Smooth muscle cell (in vitro differentiated cells): ENCODE measurements around the gene ALDH1A3. TPM values are rescaled to one million over a fixed set of nuclear protein-coding genes. Genes with fewer than 3 reads are reported as not detected.

ENCODE experiments used
- DNase-seq: peaks from one replicate; lab custom pipeline; 2025; ENCODE audit not compliant: unreplicated experiment; lab: John Stamatoyannopoulos, UW
- H2AFZ ChIP-seq: fragments of 200-600 bp; sonication (generic); 2 replicates; pipeline ENCODE4 v1.6.0; 2016; ENCODE audit warnings: antibody characterized with exemption, low read depth, mild to moderate bottlenecking
- H3F3A ChIP-seq: fragments of 200-600 bp; sonication (generic); 2 replicates; pipeline ENCODE4 v1.6.0; 2017; ENCODE audit warnings: antibody characterized with exemption, low read depth
- H3K27ac ChIP-seq: fragments of 200-600 bp; sonication (generic); 2 replicates; pipeline ENCODE4 v1.5.1; 2016; ENCODE audit warnings: low read depth, mild to moderate bottlenecking
- H3K27me3 ChIP-seq: fragments of 200-600 bp; sonication (generic); 2 replicates; pipeline ENCODE4 v1.6.1; 2016; ENCODE audit warnings: low read depth, mild to moderate bottlenecking
- H3K36me3 ChIP-seq: fragments of 200-600 bp; sonication (generic); 2 replicates; pipeline ENCODE4 v1.5.1; 2016; ENCODE audit warnings: low read depth
- H3K4me1 ChIP-seq: fragments of 200-600 bp; sonication (generic); 2 replicates; pipeline ENCODE4 v1.5.1; 2016; ENCODE audit warnings: low read depth
- H3K4me2 ChIP-seq: fragments of 200-600 bp; sonication (generic); 2 replicates; pipeline ENCODE4 v1.6.0; 2016; ENCODE audit warnings: mild to moderate bottlenecking
- H3K4me3 ChIP-seq: fragments of 200-600 bp; sonication (generic); 2 replicates; pipeline ENCODE4 v1.5.1; 2016; ENCODE audit warnings: mild to moderate bottlenecking
- H3K79me2 ChIP-seq: fragments of 200-600 bp; sonication (generic); 2 replicates; pipeline ENCODE4 v1.6.0; 2016; ENCODE audit warnings: low read depth, mild to moderate bottlenecking
- H3K9ac ChIP-seq: fragments of 200-600 bp; sonication (generic); 2 replicates; pipeline ENCODE4 v1.6.0; 2016; ENCODE audit warnings: low read depth
- H3K9me3 ChIP-seq: fragments of 200-600 bp; sonication (generic); replicated peaks from 2 replicates; pipeline ENCODE4 v1.5.1; 2016; ENCODE audit warnings: low read depth
- H4K20me1 ChIP-seq: fragments of 200-600 bp; sonication (generic); 2 replicates; pipeline ENCODE4 v1.6.0; 2016; ENCODE audit warnings: low read depth
- WGBS: methylation state at CpG from one replicate; pipeline ENCODE4 v1.1.7; 2016; ENCODE audit warnings: low lambda C conversion rate; 5-methylcytosine and 5-hydroxymethylcytosine counted together
- polyA plus RNA-seq: library from polyadenylated mRNA; unstranded; fragments of >200 nt; fragmentation: Nextera tagmentation; extraction: Ambion mirVana; gene quantifications from 2 replicates; pipeline ENCODE4 v1.2.1, GENCODE V29; 2016
- total RNA-seq: library from RNA; depleted of rRNA; stranded (reverse); fragments of >200 nt; gene quantifications from 2 replicates; pipeline ENCODE4 v1.2.3, GENCODE V29; 2014
- TF ChIP-seq, protein P1 (sequence below): fragments of 200-600 bp; sonication (generic); IDR thresholded peaks from 2 replicates; pipeline ENCODE4 v1.5.1; 2017; ENCODE audit warnings: borderline replicate concordance, mild to moderate bottlenecking, antibody characterized with exemption; ENCODE audit not compliant: insufficient read depth, poor library complexity, severe bottlenecking

The ALDH1A3 gene
- total and polyA plus RNA-seq, 2 experiments from 2014 or later: 1.3 to 1.6 TPM

DNA sequence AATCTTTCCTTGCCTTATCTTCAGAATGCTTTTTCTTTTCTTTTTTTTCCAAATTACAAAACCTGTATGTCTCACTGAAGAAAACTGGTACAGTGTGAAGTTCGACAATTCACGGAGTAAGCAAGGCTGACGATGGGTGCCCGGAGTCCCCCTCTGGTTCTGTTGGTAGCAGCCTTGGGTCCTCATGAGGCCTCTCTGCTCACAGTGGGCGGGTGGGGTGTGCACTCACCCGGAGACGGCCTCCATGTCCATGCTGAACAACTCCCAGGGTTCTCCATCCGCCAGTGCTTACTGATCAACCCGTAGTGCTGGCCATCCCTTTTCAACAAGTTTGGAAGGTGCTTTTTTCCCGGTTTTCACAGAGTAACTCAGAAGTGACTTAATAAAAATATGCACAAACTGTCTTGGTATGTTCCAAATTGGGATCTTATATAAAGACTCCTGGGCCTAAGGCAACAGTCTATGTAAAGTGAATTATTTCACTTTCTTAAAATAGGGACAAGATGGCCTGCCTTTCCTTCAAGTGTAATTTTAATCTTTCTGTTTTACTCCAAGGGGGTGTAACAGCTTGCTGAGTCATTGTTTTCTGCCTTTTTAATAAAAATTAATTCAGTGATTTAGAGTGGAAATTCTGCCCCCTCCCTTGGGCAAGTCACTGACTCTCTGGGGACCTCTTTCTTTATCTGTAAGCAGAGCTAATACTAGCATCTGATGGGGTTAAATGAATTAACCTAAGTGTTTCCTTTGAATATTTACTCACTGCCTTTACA, 63.2 kb downstream of the ALDH1A3 start:
- Histone ChIP-seq H4K20me1 (no peaks in the 10 kb centered on the region), H3K27ac (no peak overlapping the region), H2AFZ (no peak overlapping the region), H3K79me2 (no peaks in the 10 kb centered on the region), H3K27me3 (no peaks in the 10 kb centered on the region), H3K4me3 (no peak overlapping the region), H3K4me2 (no peak overlapping the region), H3K9me3 (no peaks in the 10 kb centered on the region), H3K9ac (no peak overlapping the region), H3K4me1 (no peaks in the 10 kb centered on the region), H3K36me3 (no peaks in the 10 kb centered on the region), H3F3A (no peaks in the 10 kb centered on the region)
- no peak for DNase-seq
- TF ChIP-seq, protein P1, sequence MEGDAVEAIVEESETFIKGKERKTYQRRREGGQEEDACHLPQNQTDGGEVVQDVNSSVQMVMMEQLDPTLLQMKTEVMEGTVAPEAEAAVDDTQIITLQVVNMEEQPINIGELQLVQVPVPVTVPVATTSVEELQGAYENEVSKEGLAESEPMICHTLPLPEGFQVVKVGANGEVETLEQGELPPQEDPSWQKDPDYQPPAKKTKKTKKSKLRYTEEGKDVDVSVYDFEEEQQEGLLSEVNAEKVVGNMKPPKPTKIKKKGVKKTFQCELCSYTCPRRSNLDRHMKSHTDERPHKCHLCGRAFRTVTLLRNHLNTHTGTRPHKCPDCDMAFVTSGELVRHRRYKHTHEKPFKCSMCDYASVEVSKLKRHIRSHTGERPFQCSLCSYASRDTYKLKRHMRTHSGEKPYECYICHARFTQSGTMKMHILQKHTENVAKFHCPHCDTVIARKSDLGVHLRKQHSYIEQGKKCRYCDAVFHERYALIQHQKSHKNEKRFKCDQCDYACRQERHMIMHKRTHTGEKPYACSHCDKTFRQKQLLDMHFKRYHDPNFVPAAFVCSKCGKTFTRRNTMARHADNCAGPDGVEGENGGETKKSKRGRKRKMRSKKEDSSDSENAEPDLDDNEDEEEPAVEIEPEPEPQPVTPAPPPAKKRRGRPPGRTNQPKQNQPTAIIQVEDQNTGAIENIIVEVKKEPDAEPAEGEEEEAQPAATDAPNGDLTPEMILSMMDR: no peak
- 93% methylated on average over 10 of the region's 10 CpGs for WGBS

- Histone ChIP-seq H3K27ac (no peak overlapping the region), H3K36me3 (no peaks in the 10 kb centered on the region), H3K27me3 (no peaks in the 10 kb centered on the region), H3K4me2 (no peak overlapping the region), H3K9me3 (no peaks in the 10 kb centered on the region), H4K20me1 (no peaks in the 10 kb centered on the region), H3K4me3 (no peak overlapping the region), H2AFZ (no peak overlapping the region), H3K4me1 (no peaks in the 10 kb centered on the region), H3F3A (no peaks in the 10 kb centered on the region), H3K79me2 (no peaks in the 10 kb centered on the region), H3K9ac (no peak overlapping the region)
- DNase-seq: no peak
- WGBS: 84% methylated on average over 7 of the region's 7 CpGs
- TF ChIP-seq, protein P1: no peak
Observed at GRCh38 chr15:100944244-100944895, 64.7 kb downstream of the ALDH1A3 start.

GRCh38 chr15:100944986-100945385, 65.4 kb downstream of the ALDH1A3 start:
- DNase-seq: no peak
- no peaks in the 10 kb centered on the region for H3K27me3 ChIP-seq
- no peaks in the 10 kb centered on the region for H3K9me3 ChIP-seq
- no peaks in the 10 kb centered on the region for H3K36me3 ChIP-seq
- H3K9ac ChIP-seq: no peak overlapping the region
- no peaks in the 10 kb centered on the region for H3K4me1 ChIP-seq
- WGBS: 94% methylated on average over 6 of the region's 6 CpGs
- H3K27ac ChIP-seq: no peak overlapping the region
- H3F3A ChIP-seq: no peaks in the 10 kb centered on the region
- no peak overlapping the region for H3K4me2 ChIP-seq
- no peaks in the 10 kb centered on the region for H4K20me1 ChIP-seq
- no peak overlapping the region for H3K4me3 ChIP-seq
- TF ChIP-seq, protein P1: no peak
- H3K79me2 ChIP-seq: no peaks in the 10 kb centered on the region
- H2AFZ ChIP-seq: no peak overlapping the region
